ENCODE measurements around the gene LRMDA.

- TF ChIP-seq EZH2phosphoT487 (conservative IDR thresholded peaks at IDR 0.05; ENCODE audit: low read length): no peak
- TF ChIP-seq CTCF (IDR thresholded peaks at IDR 0.05; ENCODE audit: insufficient read depth, low read length, poor library complexity, severe bottlenecking): no peak
Measured at GRCh38 chr10:76201962-76202361, 770.5 kb downstream of the LRMDA start.

Measured in SU-DHL-6 (cell line).